Lower leg skin (tissue), 4 donors: ENCODE measurements around the gene MGST3. TPM values are rescaled to one million over a fixed set of nuclear protein-coding genes. Genes with fewer than 3 reads are reported as not detected.

Source experiments
- DNase-seq, 2 donors: peaks; one replicate each; pipeline ENCODE4 v3.0.0-alpha.2; 2019; ENCODE audit warnings: low spot score in 2 of 2
- H3K4me3 ChIP-seq: fragments of 200-600 bp; sonication (generic); 2 replicates; pipeline ENCODE4 v1.5.1; 2017; ENCODE audit warnings: mild to moderate bottlenecking, low read depth; ENCODE audit not compliant: poor library complexity, severe bottlenecking
- POLR2A ChIP-seq, 2 donors: fragments of 450-650 bp; IDR thresholded peaks; one replicate each; pipeline ENCODE4 v1.6.1; 2016 to 2017; ENCODE audit warnings: antibody characterized with exemption in 2 of 2, mild to moderate bottlenecking in 1 of 2, moderate library complexity in 1 of 2
- WGBS, 2 donors: methylation state at CpG; one replicate each; pipeline ENCODE4 v1.1.5; 2018; 5-methylcytosine and 5-hydroxymethylcytosine counted together
- intact Hi-C: fragments of 100-400 bp; cut with DNase I; formaldehyde crosslinking; loops from one replicate; pipeline ENCODE4 v1.15.0; 2023; ENCODE audit warnings: low total_unique reads
- total RNA-seq, 4 donors: library from RNA; depleted of rRNA; stranded (reverse); fragments of >200 nt; gene quantifications; one replicate each; pipeline ENCODE4 v1.1.0, GENCODE V29; 2016
- TF ChIP-seq, protein P1 (sequence below), 3 donors: fragments of 450-650 bp; IDR thresholded peaks; one replicate each; pipeline ENCODE4 v1.5.1; 2016; ENCODE audit warnings: antibody characterized with exemption in 3 of 3, mild to moderate bottlenecking in 3 of 3, moderate library complexity in 2 of 3

MGST3 gene
- total RNA-seq, 4 donors from 2014 or later = 65.8 to 154 (median 97.6) TPM

- WGBS, 2 donors = 45 to 56% methylated on average over 1 of the region's 1 CpG
- H3K4me3 ChIP-seq = no peak overlapping the region
- intact Hi-C loops = loop anchor here (10.0 kb wide), 1 partner anchor 341 kb away; no protein-coding TSS in a partner anchor
- DNase-seq = no peak
- TF ChIP-seq, protein P1, sequence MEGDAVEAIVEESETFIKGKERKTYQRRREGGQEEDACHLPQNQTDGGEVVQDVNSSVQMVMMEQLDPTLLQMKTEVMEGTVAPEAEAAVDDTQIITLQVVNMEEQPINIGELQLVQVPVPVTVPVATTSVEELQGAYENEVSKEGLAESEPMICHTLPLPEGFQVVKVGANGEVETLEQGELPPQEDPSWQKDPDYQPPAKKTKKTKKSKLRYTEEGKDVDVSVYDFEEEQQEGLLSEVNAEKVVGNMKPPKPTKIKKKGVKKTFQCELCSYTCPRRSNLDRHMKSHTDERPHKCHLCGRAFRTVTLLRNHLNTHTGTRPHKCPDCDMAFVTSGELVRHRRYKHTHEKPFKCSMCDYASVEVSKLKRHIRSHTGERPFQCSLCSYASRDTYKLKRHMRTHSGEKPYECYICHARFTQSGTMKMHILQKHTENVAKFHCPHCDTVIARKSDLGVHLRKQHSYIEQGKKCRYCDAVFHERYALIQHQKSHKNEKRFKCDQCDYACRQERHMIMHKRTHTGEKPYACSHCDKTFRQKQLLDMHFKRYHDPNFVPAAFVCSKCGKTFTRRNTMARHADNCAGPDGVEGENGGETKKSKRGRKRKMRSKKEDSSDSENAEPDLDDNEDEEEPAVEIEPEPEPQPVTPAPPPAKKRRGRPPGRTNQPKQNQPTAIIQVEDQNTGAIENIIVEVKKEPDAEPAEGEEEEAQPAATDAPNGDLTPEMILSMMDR (IDR thresholded peaks at IDR 0.05) = no peak
- no peak for TF ChIP-seq POLR2A (IDR thresholded peaks at IDR 0.05)
Observed at GRCh38 chr1:165595246-165595938, 35.6 kb upstream of the MGST3 start.

DNA sequence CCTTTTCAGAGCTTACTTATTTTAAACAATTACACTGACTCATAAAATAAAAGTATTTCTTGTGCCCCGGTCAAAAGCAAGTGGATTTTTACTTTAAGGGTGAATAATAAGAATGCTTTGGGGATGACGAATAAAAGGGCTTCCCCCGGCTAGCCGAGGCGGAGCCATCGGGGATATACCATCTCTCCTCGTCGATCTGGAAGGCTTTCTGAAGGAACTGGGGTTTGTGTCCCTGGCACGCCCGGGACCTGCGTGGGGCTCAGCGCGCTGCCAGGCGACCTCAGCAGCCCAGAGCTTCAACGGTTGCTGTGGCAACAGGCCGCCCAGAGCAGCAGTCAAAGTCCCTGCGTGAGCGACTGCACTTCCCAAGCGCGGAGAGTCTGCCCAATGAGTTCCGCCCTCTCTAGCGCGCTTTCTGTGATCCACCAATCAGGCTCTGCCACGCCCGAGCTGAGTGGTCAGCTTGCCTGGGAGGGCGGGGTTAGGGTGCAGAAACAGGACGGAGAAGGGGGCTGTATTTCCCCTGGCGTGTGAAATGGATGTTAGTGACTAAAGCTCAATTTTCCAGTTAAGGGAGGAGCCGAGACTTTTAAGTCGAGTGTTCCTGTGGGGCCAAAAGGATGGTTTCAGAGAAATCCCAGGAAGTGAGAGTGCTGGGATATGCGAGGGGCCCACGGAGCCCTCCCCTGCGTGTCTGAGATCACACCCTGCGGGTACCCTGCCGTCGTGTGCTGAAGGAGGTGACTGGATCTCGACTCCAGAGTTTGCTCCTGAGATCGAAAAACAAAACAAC is 33.0 kb upstream of the MGST3 start:
- DNase-seq = peak; percentile 94 to 98
- peak overlapping the region; percentile 19 for H3K4me3 ChIP-seq
- WGBS, 2 donors = 0 to 1% methylated on average over 33 to 38 of the region's 38 CpGs
- TF ChIP-seq, protein P1 (IDR thresholded peaks at IDR 0.05) = no peak
- no peak for TF ChIP-seq POLR2A (IDR thresholded peaks at IDR 0.05)
- intact Hi-C loops = loop anchor here (10.0 kb wide), 1 partner anchor 343 kb away; no protein-coding TSS in a partner anchor

GRCh38 chr1:165598676-165599059 is 32.4 kb upstream of the MGST3 start:
- 14 to 29% methylated on average over 3 of the region's 3 CpGs for WGBS, 2 donors
- intact Hi-C loops = loop anchor here (10.0 kb wide), 1 partner anchor 344 kb away; no protein-coding TSS in a partner anchor
- H3K4me3 ChIP-seq = peak overlapping the region; percentile 19

DNA sequence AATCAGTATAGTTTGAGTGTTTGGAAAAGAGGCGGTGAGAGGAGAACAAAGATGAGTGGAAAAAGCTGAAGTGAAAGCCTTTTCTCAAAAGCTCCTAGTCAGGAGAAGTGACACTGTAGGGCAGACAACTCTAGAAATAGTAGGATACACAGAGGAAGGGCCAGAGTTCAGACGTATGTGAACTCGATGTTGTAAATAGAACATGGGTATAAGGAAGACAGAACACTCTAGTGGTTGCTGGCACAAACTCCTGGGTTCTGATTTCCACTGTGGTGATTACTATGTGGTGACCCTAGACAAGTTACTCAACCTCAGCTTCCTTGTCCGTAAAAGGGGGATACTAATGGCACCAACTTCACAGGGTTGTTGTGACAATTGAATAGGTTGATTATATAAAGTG is 30.2 kb upstream of the MGST3 start:
- no peak for DNase-seq
- intact Hi-C loops = loop anchor here (5.0 kb wide), 1 partner anchor 312 kb away; no protein-coding TSS in a partner anchor
- no peak overlapping the region for H3K4me3 ChIP-seq
- TF ChIP-seq, protein P1 (IDR thresholded peaks at IDR 0.05) = no peak
- TF ChIP-seq POLR2A (IDR thresholded peaks at IDR 0.05) = no peak
- 58 to 63% methylated on average over 4 of the region's 4 CpGs for WGBS, 2 donors

More at GRCh38 chr1:165598676-165599059, 32.4 kb upstream of the MGST3 start:
- TF ChIP-seq, protein P1 (IDR thresholded peaks at IDR 0.05) = no peak
- no peak for TF ChIP-seq POLR2A (IDR thresholded peaks at IDR 0.05)
- no peak for DNase-seq

DNA sequence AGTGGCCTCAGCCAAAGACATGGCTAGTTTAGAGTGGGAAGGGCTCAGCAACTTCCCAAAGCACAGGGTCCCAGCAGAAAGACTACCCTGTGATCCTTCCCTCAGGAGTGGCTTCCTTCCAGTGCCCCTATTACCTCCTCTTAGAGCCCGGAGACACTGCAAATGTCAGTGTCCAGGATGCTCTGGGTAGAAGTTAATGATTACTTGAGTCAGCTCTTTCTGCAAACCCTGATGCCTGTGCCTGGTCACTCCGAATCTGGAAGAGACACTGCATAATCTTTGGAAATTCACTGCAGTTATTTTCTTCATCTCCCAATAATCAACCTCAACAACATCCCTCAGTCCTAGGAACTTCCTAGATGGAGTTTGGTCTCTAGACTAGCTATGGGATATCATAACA is 27.2 kb upstream of the MGST3 start:
- DNase-seq = no peak
- intact Hi-C loops = loop anchor here (5.0 kb wide), 1 partner anchor 308 kb away; no protein-coding TSS in a partner anchor
- WGBS, 2 donors = 64 to 96% methylated on average over 2 of the region's 2 CpGs
- H3K4me3 ChIP-seq = no peak overlapping the region
- TF ChIP-seq, protein P1 (IDR thresholded peaks at IDR 0.05) = no peak
